HG02970 (cell line): Measurements from ENCODE around the gene KIR2DL4.
"Not testable (repeated sequence)": the region's sequence is repeated elsewhere in the genome, so short reads cannot be mapped to it uniquely, and the experiment has no call there.

Experiments used
- ATAC-seq: cut with Tn5 transposase; IDR thresholded peaks from one replicate; pipeline ENCODE4 v1.9.1; 2021; ENCODE audit warnings: mild to moderate bottlenecking, moderate library complexity, moderate number of reproducible peaks; ENCODE audit not compliant: unreplicated experiment, low FRiP score

Gene KIR2DL4

DNA sequence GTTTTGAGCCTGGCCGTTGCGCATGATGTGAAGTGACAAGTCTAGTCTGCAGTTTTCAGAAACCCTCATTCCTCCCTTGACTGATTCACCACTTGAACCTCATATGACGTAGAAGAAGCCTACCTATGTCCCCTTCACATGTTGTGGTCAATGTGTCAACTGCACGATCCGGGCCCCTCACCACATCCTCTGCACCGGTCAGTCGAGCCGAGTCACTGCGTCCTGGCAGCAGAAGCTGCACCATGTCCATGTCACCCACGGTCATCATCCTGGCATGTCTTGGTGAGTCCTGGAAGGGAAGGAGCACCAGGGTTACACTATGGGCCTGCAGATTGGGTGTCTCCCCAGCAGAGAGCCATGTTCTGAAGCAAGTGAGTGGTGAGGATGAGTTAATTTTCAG, at the start of gene KIR2DL4:
Gene KIR2DL4 (plus strand): TSS at position 201 of the 400 bp plus-strand sequence. CDS start 42 bp downstream, at position 243.
- ATAC-seq = no peak

DNA sequence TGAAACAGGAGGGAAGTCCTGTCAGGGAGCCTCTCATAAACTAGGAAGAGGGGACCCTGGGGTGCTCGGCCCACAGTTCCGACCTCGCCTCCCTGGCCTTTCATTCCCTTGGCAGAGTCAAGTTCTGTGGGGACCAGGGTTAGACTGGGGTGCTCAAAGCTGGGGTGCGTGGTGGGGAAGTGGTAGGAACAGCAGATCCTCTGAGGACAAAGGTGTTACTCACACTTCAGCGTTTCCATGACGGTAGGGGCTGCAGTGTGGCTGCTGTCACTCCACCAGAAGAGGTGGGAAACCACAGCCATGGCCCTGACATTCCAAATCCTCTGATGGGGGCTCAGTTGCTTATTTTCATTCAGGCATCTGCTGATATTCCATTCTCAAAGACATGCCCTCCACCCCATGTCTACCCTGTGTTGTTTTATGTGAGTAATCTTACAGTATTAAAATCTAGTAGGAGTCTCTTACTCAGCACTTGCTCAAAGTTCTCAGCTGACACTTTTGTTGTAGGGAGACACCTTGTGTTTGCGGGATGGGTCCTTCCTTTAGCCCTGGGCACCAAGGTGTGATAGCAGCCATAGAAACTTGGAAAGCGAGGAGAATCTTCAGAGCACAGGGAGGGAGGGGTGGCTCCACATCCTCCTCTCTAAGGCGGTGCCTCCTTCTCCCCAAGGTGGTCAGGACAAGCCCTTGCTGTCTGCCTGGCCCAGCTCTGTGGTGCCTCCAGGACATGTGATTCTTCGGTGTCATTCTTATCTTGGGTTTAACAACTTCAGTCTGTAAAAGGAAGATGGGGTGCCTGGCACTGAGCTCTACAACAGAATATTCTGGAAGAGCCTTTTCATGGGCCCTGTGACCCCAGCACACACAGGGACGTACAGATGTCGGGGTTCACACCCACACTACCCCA, 47.0 kb upstream of the KIR2DL4 start:
- not testable (repeated sequence) for ATAC-seq

DNA sequence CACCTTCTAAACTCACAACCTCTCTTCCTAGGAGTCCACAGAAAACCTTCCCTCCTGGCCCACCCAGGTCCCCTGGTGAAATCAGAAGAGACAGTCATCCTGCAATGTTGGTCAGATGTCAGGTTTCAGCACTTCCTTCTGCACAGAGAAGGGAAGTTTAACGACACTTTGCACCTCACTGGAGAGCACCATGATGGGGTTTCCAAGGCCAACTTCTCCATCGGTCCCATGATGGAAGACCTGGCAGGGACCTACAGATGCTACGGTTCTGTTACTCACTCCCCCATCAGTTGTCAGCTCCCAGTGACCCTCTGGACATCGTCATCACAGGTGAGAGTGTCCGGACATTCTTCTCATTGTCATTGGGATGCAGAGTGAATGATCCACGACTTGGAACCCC, 44.8 kb upstream of the KIR2DL4 start:
- not testable (repeated sequence) for ATAC-seq

DNA sequence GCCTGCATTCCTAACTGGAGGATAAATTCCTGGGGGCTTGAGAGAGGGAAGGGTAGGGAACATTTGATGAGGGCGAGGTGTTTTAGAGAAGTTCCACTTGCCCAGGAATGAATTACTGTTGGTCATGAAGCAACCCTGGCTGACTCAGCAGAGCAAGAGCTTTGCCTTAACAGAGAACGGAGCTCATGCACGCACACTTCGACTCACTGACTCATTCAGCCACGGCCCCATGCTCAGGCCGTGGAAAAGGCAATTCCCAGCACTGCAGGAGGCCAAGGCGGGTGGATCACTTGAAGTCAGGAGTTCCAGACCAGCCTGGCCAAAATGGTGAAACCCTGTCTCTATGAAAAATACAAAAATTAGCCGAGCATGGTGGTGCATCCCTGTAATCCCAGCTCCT, 39.2 kb upstream of the KIR2DL4 start:
- ATAC-seq = not testable (repeated sequence)

DNA sequence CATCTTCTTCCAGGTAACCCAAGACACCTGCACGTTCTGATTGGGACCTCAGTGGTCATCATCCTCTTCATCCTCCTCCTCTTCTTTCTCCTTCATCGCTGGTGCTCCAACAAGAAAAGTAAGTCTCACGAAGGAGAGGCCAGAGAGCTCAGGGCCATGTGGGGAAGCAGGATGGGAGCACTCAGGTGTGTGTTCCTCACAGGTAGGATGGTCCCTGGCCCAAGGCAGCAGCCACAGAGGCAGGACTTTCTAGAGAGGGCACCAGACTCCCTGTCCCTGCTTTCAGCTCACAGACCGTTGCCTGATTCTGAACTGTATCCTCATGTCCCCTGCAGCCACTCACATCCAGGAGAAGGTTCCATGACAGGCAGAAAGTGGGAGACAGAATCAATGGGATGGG, 36.9 kb upstream of the KIR2DL4 start:
- not testable (repeated sequence) for ATAC-seq

DNA sequence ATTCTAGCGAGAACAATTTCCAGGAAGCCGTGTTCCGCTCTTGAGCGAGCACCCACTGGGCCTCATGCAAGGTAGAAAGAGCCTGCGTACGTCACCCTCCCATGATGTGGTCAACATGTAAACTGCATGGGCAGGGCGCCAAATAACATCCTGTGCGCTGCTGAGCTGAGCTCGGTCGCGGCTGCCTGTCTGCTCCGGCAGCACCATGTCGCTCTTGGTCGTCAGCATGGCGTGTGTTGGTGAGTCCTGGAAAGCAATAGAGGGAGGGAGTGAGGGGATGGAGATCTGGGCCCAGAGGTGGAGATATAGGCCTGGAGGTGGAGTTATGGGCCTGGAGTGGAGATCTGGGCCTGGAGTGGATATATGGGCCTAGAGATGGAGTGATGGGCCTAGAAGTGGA, 33.8 kb upstream of the KIR2DL4 start, which contains the start of gene KIR2DL1:
Gene KIR2DL1 (plus strand): TSS at position 148 of the 400 bp plus-strand sequence. CDS start 58 bp downstream, at position 206.
- ATAC-seq = not testable (repeated sequence)

DNA sequence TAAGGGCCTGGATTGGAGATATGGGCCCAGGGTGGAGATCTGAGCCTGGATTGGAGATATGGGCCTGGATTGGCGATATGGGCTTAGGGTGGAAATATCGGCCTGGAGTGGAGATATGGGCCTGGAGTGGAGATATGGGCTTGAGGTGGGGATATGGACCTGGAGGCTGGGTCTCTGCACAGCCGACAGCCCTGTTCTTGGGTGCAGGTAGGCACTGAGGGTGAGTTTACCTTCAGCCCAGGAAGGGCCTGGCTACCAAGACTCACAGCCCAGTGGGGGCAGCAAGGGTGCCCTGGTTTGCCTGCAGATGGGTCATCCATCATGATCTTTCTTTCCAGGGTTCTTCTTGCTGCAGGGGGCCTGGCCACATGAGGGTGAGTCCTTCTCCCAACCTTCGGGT, 32.9 kb upstream of the KIR2DL4 start:
- not testable (repeated sequence) for ATAC-seq

DNA sequence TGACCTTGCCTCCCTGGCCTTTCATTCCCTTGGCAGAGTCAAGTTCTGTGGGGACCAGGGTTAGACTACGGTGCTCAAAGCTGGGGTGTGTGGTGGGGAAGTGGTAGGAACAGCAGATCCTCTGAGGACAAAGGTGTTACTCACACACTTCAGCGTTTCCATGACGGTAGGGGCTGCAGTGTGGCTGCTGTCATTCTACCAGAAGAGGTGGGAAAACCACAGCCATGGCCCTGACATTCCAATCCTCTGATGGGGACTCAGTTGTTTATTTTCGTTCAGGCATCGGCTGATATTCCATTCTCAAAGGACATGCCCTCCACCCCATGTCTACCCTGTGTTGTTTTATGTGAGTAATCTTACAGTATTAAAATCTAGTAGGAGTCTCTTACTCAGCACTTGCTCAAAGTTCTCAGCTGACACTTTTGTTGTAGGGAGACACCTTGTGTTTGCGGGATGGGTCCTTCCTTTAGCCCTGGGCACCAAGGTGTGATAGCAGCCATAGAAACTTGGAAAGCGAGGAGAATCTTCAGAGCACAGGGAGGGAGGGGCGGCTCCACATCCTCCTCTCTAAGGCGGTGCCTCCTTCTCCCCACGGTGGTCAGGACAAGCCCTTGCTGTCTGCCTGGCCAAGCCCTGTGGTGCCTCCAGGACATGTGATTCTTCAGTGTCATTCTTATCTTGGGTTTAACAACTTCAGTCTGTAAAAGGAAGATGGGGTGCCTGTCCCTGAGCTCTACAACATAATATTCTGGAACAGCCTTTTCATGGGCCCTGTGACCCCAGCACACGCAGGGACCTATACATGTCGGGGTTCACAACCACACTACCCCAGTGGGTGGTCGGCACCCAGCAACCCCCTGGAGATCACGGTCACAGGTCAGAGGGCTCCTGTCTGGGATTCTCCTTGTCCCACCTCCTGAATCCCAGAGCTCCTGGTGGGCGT, 32.1 kb upstream of the KIR2DL4 start:
- not testable (repeated sequence) for ATAC-seq

DNA sequence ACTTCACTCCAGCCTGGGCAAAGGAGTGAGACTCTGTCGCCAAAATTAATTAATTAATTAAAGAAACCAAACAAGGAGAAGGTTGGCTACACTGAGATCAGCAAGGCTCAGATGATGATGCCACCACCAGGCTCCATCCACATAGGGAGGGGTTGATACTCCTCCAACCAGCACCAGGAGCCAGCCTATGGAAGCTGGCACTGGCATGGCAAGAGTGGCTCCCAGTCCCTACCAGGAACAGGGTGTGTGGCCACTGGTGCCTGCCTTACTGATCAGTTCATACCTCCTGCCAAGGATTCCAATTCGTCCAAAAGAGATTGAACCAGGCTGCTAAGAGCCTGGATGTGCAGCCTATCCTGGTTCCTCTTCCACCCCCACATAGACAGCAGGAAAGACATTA, 30.7 kb upstream of the KIR2DL4 start:
- ATAC-seq = not testable (repeated sequence)

DNA sequence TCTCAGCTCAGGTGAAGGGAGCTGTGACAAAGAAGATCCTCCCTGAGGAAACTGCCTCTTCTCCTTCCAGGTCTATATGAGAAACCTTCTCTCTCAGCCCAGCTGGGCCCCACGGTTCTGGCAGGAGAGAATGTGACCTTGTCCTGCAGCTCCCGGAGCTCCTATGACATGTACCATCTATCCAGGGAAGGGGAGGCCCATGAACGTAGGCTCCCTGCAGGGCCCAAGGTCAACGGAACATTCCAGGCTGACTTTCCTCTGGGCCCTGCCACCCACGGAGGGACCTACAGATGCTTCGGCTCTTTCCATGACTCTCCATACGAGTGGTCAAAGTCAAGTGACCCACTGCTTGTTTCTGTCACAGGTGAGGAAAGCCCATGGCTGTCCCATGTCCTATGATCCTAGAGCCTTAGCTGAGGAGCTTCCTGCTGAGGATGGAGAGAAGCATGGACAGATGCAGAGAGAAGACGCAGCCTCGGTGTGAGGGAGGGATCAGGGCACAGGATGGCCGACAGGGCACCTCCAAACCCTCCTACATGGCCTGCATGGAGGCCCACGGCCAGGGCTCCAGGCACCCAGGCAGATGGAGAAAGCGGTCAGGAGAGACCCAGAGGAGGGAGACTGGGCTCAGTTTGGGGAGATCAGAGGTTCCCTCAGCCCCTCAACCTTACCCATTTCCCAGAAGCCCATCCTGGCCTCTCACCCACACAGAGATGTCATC, 28.2 kb upstream of the KIR2DL4 start:
- ATAC-seq = not testable (repeated sequence)

DNA sequence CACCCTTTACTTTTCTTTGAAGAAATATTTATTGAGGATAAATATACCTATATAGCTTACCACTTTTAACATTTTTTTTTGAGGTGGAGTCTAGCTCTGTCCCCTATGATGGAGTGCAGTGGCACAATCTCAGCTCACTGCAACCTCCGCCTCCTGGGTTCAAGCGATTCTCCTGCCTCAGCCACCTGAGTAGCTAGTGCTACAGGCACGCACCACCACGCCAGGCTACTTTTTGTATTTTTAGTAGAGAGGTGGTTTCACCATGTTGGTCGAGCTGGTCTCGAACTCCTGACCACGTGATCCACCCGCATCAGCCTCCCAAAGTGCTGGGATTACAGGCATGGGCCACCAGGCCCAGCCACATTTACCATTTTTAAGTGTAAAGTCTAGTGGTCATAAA, 27.6 kb upstream of the KIR2DL4 start:
- ATAC-seq = not testable (repeated sequence)

DNA sequence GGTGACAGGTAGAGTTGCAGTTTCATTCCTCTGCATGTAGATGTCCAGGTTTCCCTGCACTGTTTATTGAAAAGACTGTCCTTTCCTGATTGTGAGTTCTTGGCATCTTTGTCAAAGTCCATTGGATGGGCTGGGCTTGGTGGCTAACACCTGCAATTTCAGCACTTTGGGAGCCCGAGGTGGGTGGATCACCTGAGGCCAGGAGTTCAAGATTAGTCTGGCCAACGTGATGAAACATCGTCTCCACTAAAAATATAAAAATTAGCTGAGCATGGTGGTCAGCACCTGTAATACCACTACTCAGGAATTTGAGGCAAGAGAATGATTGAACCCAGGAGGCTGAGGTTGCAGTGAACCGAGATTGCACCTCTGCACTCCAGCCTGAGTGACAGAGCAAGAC, 25.6 kb upstream of the KIR2DL4 start:
- ATAC-seq = not testable (repeated sequence)

DNA sequence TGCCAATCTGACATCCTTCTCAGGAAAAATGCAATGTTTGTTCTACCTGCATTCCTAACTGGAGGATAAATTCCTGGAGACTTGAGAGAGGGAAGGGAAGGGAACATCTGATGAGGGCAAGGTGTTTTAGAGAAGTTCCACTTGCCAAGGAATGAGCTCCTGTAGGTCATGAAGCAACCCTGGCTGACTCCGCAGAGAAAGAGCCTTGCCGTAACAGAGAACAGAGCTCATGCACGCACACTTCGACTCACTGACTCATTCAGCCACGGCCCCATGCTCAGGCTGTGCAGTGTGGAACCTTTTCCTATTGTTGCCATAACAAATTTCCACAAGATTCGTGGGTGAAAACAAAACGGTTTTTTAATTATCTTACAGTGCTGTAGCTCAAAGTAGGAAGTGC, 24.5 kb upstream of the KIR2DL4 start:
- ATAC-seq = not testable (repeated sequence)

DNA sequence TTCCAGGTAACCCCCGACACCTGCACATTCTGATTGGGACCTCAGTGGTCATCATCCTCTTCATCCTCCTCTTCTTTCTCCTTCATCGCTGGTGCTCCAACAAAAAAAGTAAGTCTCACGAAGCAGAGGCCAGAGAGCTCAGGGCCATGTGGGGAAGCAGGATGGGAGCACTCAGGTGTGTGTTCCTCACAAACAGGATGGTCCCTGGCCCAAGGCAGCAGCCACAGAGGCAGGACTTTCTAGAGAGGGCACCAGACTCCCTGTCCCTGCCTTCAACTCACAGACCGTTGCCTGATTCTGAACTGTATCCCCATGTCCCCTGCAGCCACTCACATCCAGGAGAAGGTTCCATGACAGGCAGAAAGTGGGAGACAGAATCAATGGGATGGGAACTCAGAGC, 20.5 kb upstream of the KIR2DL4 start:
- ATAC-seq = not testable (repeated sequence)

DNA sequence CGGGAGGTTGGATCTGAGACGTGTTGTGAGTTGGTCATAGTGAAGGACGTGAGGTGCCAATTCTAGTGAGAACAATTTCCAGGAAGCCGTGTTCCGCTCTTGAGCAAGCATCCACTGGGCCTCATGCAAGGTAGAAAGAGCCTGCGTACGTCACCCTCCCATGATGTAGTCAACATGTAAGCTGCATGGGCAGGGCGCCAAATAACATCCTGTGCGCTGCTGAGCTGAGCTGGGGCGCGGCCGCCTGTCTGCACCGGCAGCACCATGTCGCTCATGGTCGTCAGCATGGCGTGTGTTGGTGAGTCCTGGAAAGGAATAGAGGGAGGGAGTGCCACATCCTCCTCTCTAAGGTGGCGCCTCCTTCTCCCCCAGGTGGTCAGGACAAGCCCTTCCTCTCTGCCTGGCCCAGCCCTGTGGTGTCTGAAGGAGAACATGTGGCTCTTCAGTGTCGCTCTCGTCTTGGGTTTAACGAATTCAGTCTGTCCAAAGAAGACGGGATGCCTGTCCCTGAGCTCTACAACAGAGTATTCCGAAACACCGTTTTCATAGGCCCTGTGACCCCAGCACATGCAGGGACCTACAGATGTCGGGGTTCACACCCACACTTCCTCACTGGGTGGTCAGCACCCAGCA, 17.2 kb upstream of the KIR2DL4 start:
- ATAC-seq = not testable (repeated sequence)

DNA sequence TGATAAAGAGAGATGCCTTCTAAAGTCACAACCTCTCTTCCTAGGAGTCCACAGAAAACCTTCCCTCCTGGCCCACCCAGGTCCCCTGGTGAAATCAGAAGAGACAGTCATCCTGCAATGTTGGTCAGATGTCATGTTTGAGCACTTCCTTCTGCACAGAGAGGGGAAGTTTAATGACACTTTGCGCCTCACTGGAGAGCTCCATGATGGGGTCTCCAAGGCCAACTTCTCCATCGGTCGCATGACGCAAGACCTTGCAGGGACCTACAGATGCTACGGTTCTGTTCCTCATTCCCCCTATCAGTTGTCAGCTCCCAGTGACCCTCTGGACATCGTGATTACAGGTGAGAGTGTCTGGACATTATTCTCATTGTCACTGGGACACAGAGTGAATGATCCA, 15.3 kb upstream of the KIR2DL4 start:
- ATAC-seq = not testable (repeated sequence)

DNA sequence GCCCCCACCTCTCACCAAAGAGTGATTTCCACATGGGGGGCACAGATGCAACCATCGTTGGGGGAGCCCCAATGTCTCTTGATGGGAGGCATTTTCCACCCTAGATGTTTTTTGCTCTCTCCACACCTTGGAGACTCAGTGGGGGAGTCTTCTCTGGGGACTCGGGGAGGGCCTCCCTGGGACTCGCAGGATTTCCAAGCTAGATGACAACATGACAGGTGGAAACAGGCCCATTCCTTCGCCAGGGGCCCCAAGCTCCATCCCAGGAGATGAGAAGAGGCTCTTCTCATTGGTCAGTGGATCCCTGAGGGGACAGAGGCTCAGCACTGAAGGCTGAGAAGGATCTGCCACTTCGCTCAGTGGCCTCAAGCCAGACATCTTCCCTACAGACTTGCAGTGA, 12.7 kb upstream of the KIR2DL4 start:
- no peak for ATAC-seq

DNA sequence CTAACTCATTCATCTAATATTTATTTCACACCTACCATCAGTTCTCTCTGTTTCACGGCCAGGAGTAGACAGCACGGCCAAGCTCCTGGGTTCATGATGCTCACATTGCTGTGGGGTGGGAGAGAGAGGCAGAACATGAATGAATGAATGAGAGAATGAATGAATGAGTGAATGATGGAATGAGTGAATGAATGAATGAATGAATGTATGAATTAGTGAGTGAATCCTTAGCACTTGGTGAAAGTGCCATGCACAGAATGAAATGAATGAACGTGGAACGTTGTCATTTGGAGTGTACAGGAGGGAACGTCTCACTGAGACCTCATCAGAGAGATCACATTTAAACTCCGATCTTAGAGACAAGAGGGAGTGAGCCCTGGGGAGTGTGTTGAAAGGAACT, 11.9 kb upstream of the KIR2DL4 start:
- no peak for ATAC-seq

DNA sequence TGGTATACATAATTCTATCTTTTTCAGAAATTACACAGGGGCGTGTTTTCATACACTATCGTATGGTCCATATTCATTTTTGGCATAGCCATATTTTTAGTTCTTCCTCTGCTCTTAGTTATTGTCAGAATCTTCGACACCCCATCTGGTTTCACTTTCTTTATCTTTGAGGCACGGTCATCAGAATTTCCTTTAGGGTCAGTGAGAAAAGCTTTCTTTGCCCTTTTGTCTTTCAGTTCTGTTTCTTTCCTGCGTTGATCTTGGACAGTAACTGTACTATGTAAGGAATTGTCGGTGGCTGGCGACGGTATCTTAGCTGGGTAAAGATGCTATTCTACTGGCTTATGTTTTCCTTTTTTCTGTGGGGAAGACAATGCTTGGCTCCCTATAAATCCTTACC, 10.6 kb upstream of the KIR2DL4 start:
- no peak for ATAC-seq

DNA sequence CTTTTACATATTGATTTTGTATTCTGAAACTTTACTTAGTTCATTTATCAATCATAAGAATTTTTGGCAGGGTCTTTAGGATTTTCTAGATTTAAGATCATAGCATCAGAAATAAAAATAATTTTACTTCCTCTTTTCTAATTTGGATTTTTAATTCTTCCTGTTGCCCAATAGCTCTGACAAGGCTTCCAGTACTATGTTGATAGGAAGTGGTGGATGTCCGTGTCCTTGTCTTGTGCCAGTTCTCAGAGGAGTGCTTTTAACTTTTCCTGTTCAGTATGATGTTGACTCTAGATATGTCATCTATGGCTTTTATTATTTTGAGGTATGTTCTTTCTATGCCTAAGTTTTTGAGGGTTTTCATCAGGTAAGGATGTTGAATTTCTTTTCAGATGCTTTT, 7.7 kb upstream of the KIR2DL4 start:
- ATAC-seq = no peak
